Caco-2 (cell line): Measurements from ENCODE around the gene BACH2. TPM values are rescaled to one million over a fixed set of nuclear protein-coding genes. Genes with fewer than 3 reads are reported as not detected.

Experiments
- BruUV-seq: library from RNA; stranded (reverse); fragments of 400-500 nt; replicated peaks from 2 replicates; lab custom pipeline; 2021; lab: Mats Ljungman, UMichigan
- CTCF ChIA-PET: fragments of 300-600 bp; sonication (Branson Sonifier 250); formaldehyde crosslinking; loops from one replicate; lab custom pipeline; 2022; ENCODE audit warnings: antibody characterized with exemption; lab: Charles Lee
- POLR2A ChIA-PET: fragments of 300-600 bp; sonication (Branson Sonifier 250); formaldehyde crosslinking; loops from one replicate; lab custom pipeline; 2022; ENCODE audit warnings: antibody characterized with exemption; lab: Charles Lee
- DNase-seq, 2 experiments: peaks; one replicate each; pipeline versions ENCODE4 v3.0.0 to v3.0.0-alpha.2; 2020 to 2022
- H3K27me3 ChIP-seq: replicated peaks from 2 replicates; pipeline ENCODE4 v1.6.0; 2011; ENCODE audit warnings: low read length; ENCODE audit not compliant: control insufficient read depth, insufficient read depth
- H3K36me3 ChIP-seq: 2 replicates; pipeline ENCODE4 v1.5.1; 2011; ENCODE audit warnings: low read length; ENCODE audit not compliant: control insufficient read depth, insufficient read depth
- H3K4me1 ChIP-seq: fragments of 250-450 bp; sonication (Bioruptor Pico); 2 replicates; pipeline ENCODE4 v1.5.1; 2020; ENCODE audit warnings: mild to moderate bottlenecking
- H3K4me3 ChIP-seq: 2 replicates; pipeline ENCODE4 v1.5.1; 2011; ENCODE audit warnings: low read depth, mild to moderate bottlenecking, control low read depth, low read length
- H3K9me3 ChIP-seq: fragments of 250-450 bp; sonication (Bioruptor Pico); 2 replicates; pipeline ENCODE4 v1.5.1; 2020; ENCODE audit warnings: mild to moderate bottlenecking, moderate library complexity
- H3K27ac Mint-ChIP-seq: one replicate; pipeline ENCODE4 v1.8.0; 2022; ENCODE audit warnings: mixed read lengths; ENCODE audit not compliant: unreplicated experiment
- H3K27me3 Mint-ChIP-seq: one replicate; pipeline ENCODE4 v1.8.0; 2022; ENCODE audit warnings: mixed read lengths; ENCODE audit not compliant: insufficient read depth, unreplicated experiment
- H3K36me3 Mint-ChIP-seq: one replicate; pipeline ENCODE4 v1.8.0; 2022; ENCODE audit warnings: mild to moderate bottlenecking, mixed read lengths; ENCODE audit not compliant: insufficient read depth, unreplicated experiment
- H3K4me1 Mint-ChIP-seq: one replicate; pipeline ENCODE4 v1.8.0; 2022; ENCODE audit warnings: low read depth, mixed read lengths; ENCODE audit not compliant: unreplicated experiment
- H3K4me3 Mint-ChIP-seq: one replicate; pipeline ENCODE4 v1.8.0; 2022; ENCODE audit warnings: mild to moderate bottlenecking, moderate library complexity, mixed read lengths; ENCODE audit not compliant: unreplicated experiment
- H3K9me3 Mint-ChIP-seq: one replicate; pipeline ENCODE4 v1.8.0; 2022; ENCODE audit warnings: mixed read lengths; ENCODE audit not compliant: unreplicated experiment
- CTCF ChIP-seq, 2 experiments: fragments of 200-600 bp in 1 of 2; IDR thresholded peaks; 1 replicate in 1 of 2; 2 replicates in 1 of 2; pipeline versions ENCODE4 v1.5.1 to v1.8.0; 2011 to 2022; ENCODE audit warnings: antibody characterized with exemption in 1 of 2, control low read depth in 1 of 2, inconsistent platforms in 1 of 2, low read depth in 1 of 2, low read length in 1 of 2, mild to moderate bottlenecking in 1 of 2, moderate library complexity in 1 of 2; ENCODE audit not compliant: insufficient read depth in 1 of 2, severe bottlenecking in 1 of 2, unreplicated experiment in 1 of 2
- intact Hi-C: fragments of 100-400 bp; cut with micrococcal nuclease; formaldehyde crosslinking; loops from one replicate; pipeline ENCODE4 v1.10.0; 2022; ENCODE audit not compliant: unreplicated experiment
- total RNA-seq: library from RNA; stranded (reverse); gene quantifications from 2 replicates; pipeline ENCODE4 v1.2.3, GENCODE V29; 2022

BACH2 gene
- total RNA-seq, 1 experiment from 2014 or later = 0.43 TPM

GRCh38 chr6:90273863-90274262 is 22.8 kb downstream of the BACH2 start:
- no peak overlapping the region for H3K27ac Mint-ChIP-seq
- ChIA-PET POLR2A (no interaction called here), CTCF (no interaction called here)
- H3K27me3 Mint-ChIP-seq = peaks cover 26% of the 10 kb centered on the region
- no peaks in the 10 kb centered on the region for H3K4me1 Mint-ChIP-seq
- no peaks in the 10 kb centered on the region for H3K9me3 Mint-ChIP-seq
- Histone ChIP-seq H3K27me3 (no peaks in the 10 kb centered on the region), H3K36me3 (no peaks in the 10 kb centered on the region), H3K4me1 (no peaks in the 10 kb centered on the region), H3K9me3 (peaks cover 6% of the 10 kb centered on the region; the same call in 1 of the 2 replicates), H3K4me3 (no peak overlapping the region)
- H3K4me3 Mint-ChIP-seq = no peak overlapping the region
- no peak for TF ChIP-seq CTCF (IDR thresholded peaks at IDR 0.05; ENCODE audit: insufficient read depth in 1 of 2, low read depth in 1 of 2, low read length in 1 of 2, severe bottlenecking in 1 of 2, unreplicated experiment in 1 of 2)
- H3K36me3 Mint-ChIP-seq = no peaks in the 10 kb centered on the region
- no TSS peak for BruUV-seq
- intact Hi-C loops = no loop called here
- DNase-seq = no peak

GRCh38 chr6:90272895-90273294 is 23.7 kb downstream of the BACH2 start:
- intact Hi-C loops = no loop called here
- H3K36me3 ChIP-seq = no peaks in the 10 kb centered on the region
- H3K4me1 Mint-ChIP-seq = no peaks in the 10 kb centered on the region
- no peak for TF ChIP-seq CTCF (IDR thresholded peaks at IDR 0.05; ENCODE audit: insufficient read depth in 1 of 2, low read depth in 1 of 2, low read length in 1 of 2, severe bottlenecking in 1 of 2, unreplicated experiment in 1 of 2)
- POLR2A ChIA-PET = no interaction called here
- H3K9me3 Mint-ChIP-seq = no peaks in the 10 kb centered on the region
- no TSS peak for BruUV-seq
- H3K27me3 ChIP-seq = no peaks in the 10 kb centered on the region
- CTCF ChIA-PET = no interaction called here
- H3K27ac Mint-ChIP-seq = no peak overlapping the region
- peaks cover 20% of the 10 kb centered on the region for H3K27me3 Mint-ChIP-seq
- DNase-seq = no peak
- H3K4me1 ChIP-seq = no peaks in the 10 kb centered on the region
- no peaks in the 10 kb centered on the region for H3K36me3 Mint-ChIP-seq
- H3K4me3 Mint-ChIP-seq = no peak overlapping the region
- H3K9me3 ChIP-seq = peaks cover 6% of the 10 kb centered on the region; the same call in 1 of the 2 replicates
- H3K4me3 ChIP-seq = no peak overlapping the region

- peaks cover 20% of the 10 kb centered on the region for H3K27me3 Mint-ChIP-seq
- no peaks in the 10 kb centered on the region for H3K4me1 Mint-ChIP-seq
- Histone ChIP-seq H3K27me3 (no peaks in the 10 kb centered on the region), H3K36me3 (no peaks in the 10 kb centered on the region), H3K4me1 (no peaks in the 10 kb centered on the region), H3K4me3 (no peak overlapping the region), H3K9me3 (peaks cover 6% of the 10 kb centered on the region; the same call in 1 of the 2 replicates)
- no TSS peak for BruUV-seq
- H3K4me3 Mint-ChIP-seq = no peak overlapping the region
- CTCF ChIA-PET = no interaction called here
- intact Hi-C loops = no loop called here
- no peaks in the 10 kb centered on the region for H3K36me3 Mint-ChIP-seq
- no peak for TF ChIP-seq CTCF (IDR thresholded peaks at IDR 0.05; ENCODE audit: insufficient read depth in 1 of 2, low read depth in 1 of 2, low read length in 1 of 2, severe bottlenecking in 1 of 2, unreplicated experiment in 1 of 2)
- no peaks in the 10 kb centered on the region for H3K9me3 Mint-ChIP-seq
- no peak overlapping the region for H3K27ac Mint-ChIP-seq
- POLR2A ChIA-PET = no interaction called here
- DNase-seq = no peak
Observed at GRCh38 chr6:90271831-90272230, 24.8 kb downstream of the BACH2 start.
